Neural cell (in vitro differentiated cells): Measurements from ENCODE around the gene ATMIN.

Experiments
- EZH2 ChIP-seq: fragments of 200-600, 300-800 bp; shearing (Covaris generic), sonication (generic); IDR thresholded peaks from 2 replicates; pipeline ENCODE4 v1.6.1; 2014; ENCODE audit warnings: antibody characterized with exemption, low read length, borderline replicate concordance, mild to moderate bottlenecking; ENCODE audit not compliant: insufficient read depth, poor library complexity, severe bottlenecking
- POLR2AphosphoS5 ChIP-seq: IDR thresholded peaks from 2 replicates; pipeline ENCODE4 v1.6.1; 2012
- SMC3 ChIP-seq: fragments of 450-650 bp; conservative IDR thresholded peaks from 2 replicates; pipeline ENCODE4 v1.6.1; 2014; ENCODE audit warnings: antibody characterized with exemption, mild to moderate bottlenecking, moderate library complexity; ENCODE audit not compliant: poor library complexity
- TAF1 ChIP-seq: IDR thresholded peaks from 2 replicates; pipeline ENCODE4 v1.6.1; 2012; ENCODE audit warnings: low read depth
- TF ChIP-seq, protein P1 (sequence below): fragments of 450-650 bp; IDR thresholded peaks from 2 replicates; pipeline ENCODE4 v1.5.1; 2014; ENCODE audit warnings: antibody characterized with exemption, mild to moderate bottlenecking, moderate library complexity; ENCODE audit not compliant: poor library complexity, severe bottlenecking

DNA sequence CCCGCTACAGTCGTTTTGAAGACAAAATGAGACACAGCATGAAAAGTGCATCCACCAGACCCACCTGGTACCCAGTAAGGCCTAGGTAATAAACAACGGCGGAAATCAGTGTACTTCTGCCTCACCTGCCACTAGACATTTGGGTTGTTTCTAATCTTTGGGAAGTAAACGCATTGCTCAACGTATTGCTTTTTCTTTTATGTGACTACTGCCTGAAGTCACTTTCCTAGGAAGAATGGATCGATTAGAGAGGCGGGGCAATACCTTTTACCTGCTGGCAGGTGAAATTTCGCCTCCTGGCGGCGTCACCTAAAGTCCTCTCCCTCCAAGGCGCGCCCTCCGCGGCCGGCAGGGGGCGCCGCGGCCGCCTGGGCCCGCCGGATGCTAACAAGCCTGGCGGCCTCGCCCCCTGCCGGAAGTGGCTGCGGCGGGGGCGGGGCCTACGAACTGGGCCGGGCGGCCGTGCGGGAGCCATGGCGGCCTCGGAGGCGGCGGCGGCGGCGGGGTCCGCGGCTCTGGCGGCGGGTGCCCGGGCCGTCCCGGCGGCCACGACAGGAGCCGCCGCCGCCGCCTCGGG lies at the start of gene ATMIN:
- TF ChIP-seq POLR2AphosphoS5 (peak; percentile 83), EZH2 (no peak), SMC3 (peak; percentile 92), TAF1 (no peak)
- TF ChIP-seq, protein P1, sequence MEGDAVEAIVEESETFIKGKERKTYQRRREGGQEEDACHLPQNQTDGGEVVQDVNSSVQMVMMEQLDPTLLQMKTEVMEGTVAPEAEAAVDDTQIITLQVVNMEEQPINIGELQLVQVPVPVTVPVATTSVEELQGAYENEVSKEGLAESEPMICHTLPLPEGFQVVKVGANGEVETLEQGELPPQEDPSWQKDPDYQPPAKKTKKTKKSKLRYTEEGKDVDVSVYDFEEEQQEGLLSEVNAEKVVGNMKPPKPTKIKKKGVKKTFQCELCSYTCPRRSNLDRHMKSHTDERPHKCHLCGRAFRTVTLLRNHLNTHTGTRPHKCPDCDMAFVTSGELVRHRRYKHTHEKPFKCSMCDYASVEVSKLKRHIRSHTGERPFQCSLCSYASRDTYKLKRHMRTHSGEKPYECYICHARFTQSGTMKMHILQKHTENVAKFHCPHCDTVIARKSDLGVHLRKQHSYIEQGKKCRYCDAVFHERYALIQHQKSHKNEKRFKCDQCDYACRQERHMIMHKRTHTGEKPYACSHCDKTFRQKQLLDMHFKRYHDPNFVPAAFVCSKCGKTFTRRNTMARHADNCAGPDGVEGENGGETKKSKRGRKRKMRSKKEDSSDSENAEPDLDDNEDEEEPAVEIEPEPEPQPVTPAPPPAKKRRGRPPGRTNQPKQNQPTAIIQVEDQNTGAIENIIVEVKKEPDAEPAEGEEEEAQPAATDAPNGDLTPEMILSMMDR = peak; percentile 100
